H9 (cell line): ENCODE measurements around the gene CCDC185. TPM values are rescaled to one million over a fixed set of nuclear protein-coding genes. Genes with fewer than 3 reads are reported as not detected.

ENCODE experiments used
- DNase-seq: peaks from one replicate; pipeline ENCODE4 v3.0.0-alpha.2; 2017
- H2AFZ ChIP-seq: one replicate; pipeline ENCODE4 v1.6.1; 2013; ENCODE audit warnings: mild to moderate bottlenecking, low read length, control low read depth, moderate library complexity
- H2AK5ac ChIP-seq: 2 replicates; pipeline ENCODE4 v1.6.1; 2013; ENCODE audit warnings: low read length, control low read depth, mixed read lengths; ENCODE audit not compliant: insufficient read length
- H2BK120ac ChIP-seq: one replicate; pipeline ENCODE4 v1.6.1; 2013; ENCODE audit warnings: low read depth, mild to moderate bottlenecking, low read length, control low read depth, inconsistent platforms; ENCODE audit not compliant: poor library complexity, severe bottlenecking
- H2BK12ac ChIP-seq: 2 replicates; pipeline ENCODE4 v1.6.1; 2013; ENCODE audit warnings: low read length, control low read depth, mixed read lengths, low read depth; ENCODE audit not compliant: insufficient read length
- H2BK15ac ChIP-seq: 2 replicates; pipeline ENCODE4 v1.6.1; 2013; ENCODE audit warnings: low read depth, low read length, control low read depth
- H2BK20ac ChIP-seq: one replicate; pipeline ENCODE4 v1.6.1; 2013; ENCODE audit warnings: low read depth, mild to moderate bottlenecking, low read length, control low read depth, inconsistent platforms; ENCODE audit not compliant: poor library complexity, severe bottlenecking
- H2BK5ac ChIP-seq: 2 replicates; pipeline ENCODE4 v1.6.1; 2013; ENCODE audit warnings: low read length, control low read depth, mixed read lengths; ENCODE audit not compliant: insufficient read length
- H3K14ac ChIP-seq: 2 replicates; pipeline ENCODE4 v1.6.1; 2013; ENCODE audit warnings: low read length, control low read depth; ENCODE audit not compliant: insufficient read depth
- H3K18ac ChIP-seq: 2 replicates; pipeline ENCODE4 v1.6.1; 2013; ENCODE audit warnings: low read depth, mild to moderate bottlenecking, mixed read lengths, low read length, control low read depth; ENCODE audit not compliant: insufficient read length
- H3K23ac ChIP-seq: 2 replicates; pipeline ENCODE4 v1.6.1; 2013; ENCODE audit warnings: low read length, control low read depth, mixed read lengths, low read depth; ENCODE audit not compliant: insufficient read length
- H3K23me2 ChIP-seq: 2 replicates; pipeline ENCODE4 v1.6.1; 2013; ENCODE audit warnings: low read depth, mild to moderate bottlenecking, mixed read lengths, low read length, control low read depth; ENCODE audit not compliant: insufficient read length, poor library complexity, severe bottlenecking
- H3K27ac ChIP-seq: 2 replicates; pipeline ENCODE4 v1.5.1; 2013; ENCODE audit warnings: low read length, control low read depth, mixed read lengths, low read depth; ENCODE audit not compliant: insufficient read length
- H3K27me3 ChIP-seq: 2 replicates; pipeline ENCODE4 v1.6.1; 2013; ENCODE audit warnings: low read length, control low read depth, inconsistent platforms; ENCODE audit not compliant: insufficient read depth
- H3K4ac ChIP-seq: 2 replicates; pipeline ENCODE4 v1.6.1; 2013; ENCODE audit warnings: low read depth, mild to moderate bottlenecking, control low read depth, inconsistent platforms, low read length, moderate library complexity
- H3K4me1 ChIP-seq: 2 replicates; pipeline ENCODE4 v1.6.1; 2013; ENCODE audit warnings: low read length, control low read depth, inconsistent platforms; ENCODE audit not compliant: insufficient read depth
- H3K4me2 ChIP-seq: 2 replicates; pipeline ENCODE4 v1.6.1; 2013; ENCODE audit warnings: low read length, control low read depth, mixed read lengths; ENCODE audit not compliant: insufficient read length, insufficient read depth
- H3K56ac ChIP-seq: 2 replicates; pipeline ENCODE4 v1.6.1; 2013; ENCODE audit warnings: low read depth, mild to moderate bottlenecking, mixed read lengths, low read length, control low read depth; ENCODE audit not compliant: insufficient read length
- H3K79me1 ChIP-seq: 2 replicates; pipeline ENCODE4 v1.6.1; 2013; ENCODE audit warnings: low read depth, mild to moderate bottlenecking, moderate library complexity, low read length, control low read depth, inconsistent platforms; ENCODE audit not compliant: insufficient read depth, poor library complexity, severe bottlenecking
- H3K79me2 ChIP-seq: 2 replicates; pipeline ENCODE4 v1.6.1; 2013; ENCODE audit warnings: low read length, control low read depth, inconsistent platforms; ENCODE audit not compliant: insufficient read depth
- H3K9ac ChIP-seq: 2 replicates; pipeline ENCODE4 v1.6.1; 2013; ENCODE audit warnings: low read length, control low read depth, mixed read lengths; ENCODE audit not compliant: insufficient read length; ENCODE audit errors: extremely low read depth
- H3K9me3 ChIP-seq: one replicate; pipeline ENCODE4 v1.6.1; 2013; ENCODE audit warnings: low read depth, low read length, inconsistent platforms; ENCODE audit not compliant: control insufficient read depth
- H3T11ph ChIP-seq: one replicate; pipeline ENCODE4 v1.6.1; 2013; ENCODE audit warnings: mild to moderate bottlenecking, low read length, control low read depth, inconsistent platforms
- H4K20me1 ChIP-seq: one replicate; pipeline ENCODE4 v1.6.1; 2013; ENCODE audit not compliant: control insufficient read depth, insufficient read length, insufficient read depth
- H4K5ac ChIP-seq: 2 replicates; pipeline ENCODE4 v1.6.1; 2013; ENCODE audit warnings: low read depth, mild to moderate bottlenecking, mixed read lengths, low read length, control low read depth; ENCODE audit not compliant: insufficient read length
- H4K8ac ChIP-seq: replicated peaks from 2 replicates; pipeline ENCODE4 v1.6.1; 2013; ENCODE audit warnings: low read length, control low read depth, mixed read lengths, low read depth; ENCODE audit not compliant: insufficient read length
- H4K91ac ChIP-seq: 2 replicates; pipeline ENCODE4 v1.6.1; 2013; ENCODE audit warnings: low read depth, mild to moderate bottlenecking, moderate library complexity, mixed read lengths, low read length, control low read depth; ENCODE audit not compliant: insufficient read length
- H3K27ac Mint-ChIP-seq, 3 experiments: 2 replicates in 2 of 3; 3 replicates in 1 of 3; pipeline ENCODE4 v1.8.0; 2020 to 2021; ENCODE audit warnings: mixed read lengths in 3 of 3, mild to moderate bottlenecking in 1 of 3, moderate library complexity in 1 of 3
- H3K27me3 Mint-ChIP-seq: 2 replicates; pipeline ENCODE4 v1.8.0; 2021; ENCODE audit warnings: low read depth, mild to moderate bottlenecking, moderate library complexity, mixed read lengths
- H3K36me3 Mint-ChIP-seq, 3 experiments: 2 replicates in 2 of 3; 3 replicates in 1 of 3; pipeline ENCODE4 v1.8.0; 2020 to 2021; ENCODE audit warnings: low read depth in 3 of 3, mixed read lengths in 3 of 3; ENCODE audit not compliant: insufficient read depth in 1 of 3
- H3K4me1 Mint-ChIP-seq, 2 experiments: 2 replicates each; pipeline ENCODE4 v1.8.0; 2020; ENCODE audit warnings: mixed read lengths in 2 of 2
- H3K4me3 Mint-ChIP-seq, 2 experiments: 2 replicates in 1 of 2; 3 replicates in 1 of 2; pipeline ENCODE4 v1.8.0; 2020 to 2021; ENCODE audit warnings: mild to moderate bottlenecking in 2 of 2, mixed read lengths in 2 of 2, moderate library complexity in 1 of 2
- H3K9me3 Mint-ChIP-seq, 2 experiments: 2 replicates in 1 of 2; 3 replicates in 1 of 2; pipeline ENCODE4 v1.8.0; 2020; ENCODE audit warnings: mild to moderate bottlenecking in 2 of 2, mixed read lengths in 2 of 2, moderate library complexity in 1 of 2
- WGBS: extraction: QIAGEN DNeasy Blood & Tissue Kit; methylation state at CpG from one replicate; pipeline ENCODE4 v1.1.7; 2013; ENCODE audit warnings: missing lambda C conversion rate, low lambda C conversion rate, mixed read lengths; ENCODE audit not compliant: insufficient read length; ENCODE audit errors: extremely low coverage; 5-methylcytosine and 5-hydroxymethylcytosine counted together
- total RNA-seq: library from RNA; stranded (reverse); gene quantifications from 2 replicates; pipeline ENCODE4 v1.2.1, GENCODE V29; 2021
- TF ChIP-seq, protein P1 (sequence below): fragments of 200-600 bp; sonication (generic); conservative IDR thresholded peaks from 3 replicates; pipeline ENCODE4 v1.8.0; 2021; ENCODE audit warnings: antibody characterized with exemption, mild to moderate bottlenecking

CCDC185 gene
- total RNA-seq, 1 experiment from 2014 or later: not detected

DNA sequence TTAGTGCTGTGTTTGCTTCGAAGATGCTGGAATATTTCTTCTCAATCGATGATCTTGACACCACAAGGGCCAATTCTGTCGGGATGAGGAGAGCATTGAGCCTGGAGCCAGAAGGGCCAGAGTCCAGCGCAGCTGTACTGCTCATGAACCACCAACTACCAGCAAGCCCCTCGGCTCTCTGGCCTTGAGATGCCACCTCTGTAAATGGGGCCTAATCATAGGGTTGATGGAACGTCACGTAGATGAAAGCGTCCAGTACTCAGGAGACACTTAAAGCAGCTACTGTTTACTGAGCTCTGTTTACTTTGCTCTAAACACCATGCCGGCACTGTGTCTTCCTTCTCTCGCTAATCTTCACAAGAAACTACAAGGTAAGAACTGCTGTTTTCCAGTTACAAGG, 26.3 kb downstream of the CCDC185 start:
- no peaks in the 10 kb centered on the region for H3K27me3 ChIP-seq
- no peak overlapping the region for H3K56ac ChIP-seq
- H3K14ac ChIP-seq: no peak overlapping the region
- H2BK120ac ChIP-seq: no peak overlapping the region
- Mint-ChIP-seq H3K27me3 (peaks cover under 1% of the 10 kb centered on the region), H3K4me3 (no peak overlapping the region), H3K9me3 (no peaks in the 10 kb centered on the region), H3K4me1 (peaks cover 6 to 11% of the 10 kb centered on the region in 2 experiments; a peak in 3 of 4 replicates), H3K36me3 (no peaks in the 10 kb centered on the region), H3K27ac (no peak overlapping the region)
- H2BK15ac ChIP-seq: no peak overlapping the region
- H4K5ac ChIP-seq: no peak overlapping the region
- no peak overlapping the region for H3K18ac ChIP-seq
- no peak overlapping the region for H2BK12ac ChIP-seq
- H3K23ac ChIP-seq: no peak overlapping the region
- H3T11ph ChIP-seq: no peak overlapping the region
- H2BK5ac ChIP-seq: no peak overlapping the region
- no peak overlapping the region for H3K4me2 ChIP-seq
- no CpG with 5 or more reads among the region's 10 CpGs for WGBS
- no peak for DNase-seq
- H3K79me1 ChIP-seq: no peaks in the 10 kb centered on the region
- no peaks in the 10 kb centered on the region for H3K23me2 ChIP-seq
- H4K20me1 ChIP-seq: no peaks in the 10 kb centered on the region
- H3K4ac ChIP-seq: no peak overlapping the region
- TF ChIP-seq, protein P1, sequence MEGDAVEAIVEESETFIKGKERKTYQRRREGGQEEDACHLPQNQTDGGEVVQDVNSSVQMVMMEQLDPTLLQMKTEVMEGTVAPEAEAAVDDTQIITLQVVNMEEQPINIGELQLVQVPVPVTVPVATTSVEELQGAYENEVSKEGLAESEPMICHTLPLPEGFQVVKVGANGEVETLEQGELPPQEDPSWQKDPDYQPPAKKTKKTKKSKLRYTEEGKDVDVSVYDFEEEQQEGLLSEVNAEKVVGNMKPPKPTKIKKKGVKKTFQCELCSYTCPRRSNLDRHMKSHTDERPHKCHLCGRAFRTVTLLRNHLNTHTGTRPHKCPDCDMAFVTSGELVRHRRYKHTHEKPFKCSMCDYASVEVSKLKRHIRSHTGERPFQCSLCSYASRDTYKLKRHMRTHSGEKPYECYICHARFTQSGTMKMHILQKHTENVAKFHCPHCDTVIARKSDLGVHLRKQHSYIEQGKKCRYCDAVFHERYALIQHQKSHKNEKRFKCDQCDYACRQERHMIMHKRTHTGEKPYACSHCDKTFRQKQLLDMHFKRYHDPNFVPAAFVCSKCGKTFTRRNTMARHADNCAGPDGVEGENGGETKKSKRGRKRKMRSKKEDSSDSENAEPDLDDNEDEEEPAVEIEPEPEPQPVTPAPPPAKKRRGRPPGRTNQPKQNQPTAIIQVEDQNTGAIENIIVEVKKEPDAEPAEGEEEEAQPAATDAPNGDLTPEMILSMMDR: no peak
- H3K9ac ChIP-seq: no peak overlapping the region
- no peaks in the 10 kb centered on the region for H3K4me1 ChIP-seq
- H4K91ac ChIP-seq: no peak overlapping the region
- H3K27ac ChIP-seq: no peak overlapping the region
- H2BK20ac ChIP-seq: no peak overlapping the region
- H4K8ac ChIP-seq: no peak overlapping the region
- H2AK5ac ChIP-seq: no peak overlapping the region
- H3K9me3 ChIP-seq: no peaks in the 10 kb centered on the region
- H2AFZ ChIP-seq: no peak overlapping the region
- no peaks in the 10 kb centered on the region for H3K79me2 ChIP-seq
